Left ventricle myocardium inferior (tissue), 1 donor: ENCODE results near the gene GAB3. TPM values are rescaled to one million over a fixed set of nuclear protein-coding genes. Genes with fewer than 3 reads are reported as not detected.
"Not testable (repeated sequence)": the region's sequence is repeated elsewhere in the genome, so short reads cannot be mapped to it uniquely, and the experiment has no call there.

ENCODE experiments used
- DNase-seq: peaks from one replicate; pipeline ENCODE4 v3.0.0-alpha.2; 2020
- H3K27ac ChIP-seq: fragments of 200-600 bp; replicated peaks from 2 replicates; pipeline ENCODE4 v1.8.0; 2021
- H3K27me3 ChIP-seq: fragments of 200-600 bp; 2 replicates; pipeline ENCODE4 v1.8.0; 2021; ENCODE audit warnings: low read depth
- H3K36me3 ChIP-seq: fragments of 200-600 bp; 2 replicates; pipeline ENCODE4 v1.8.0; 2021
- H3K4me1 ChIP-seq: fragments of 200-600 bp; 2 replicates; pipeline ENCODE4 v1.8.0; 2021
- H3K4me3 ChIP-seq: fragments of 200-600 bp; 2 replicates; pipeline ENCODE4 v1.8.0; 2021; ENCODE audit warnings: mild to moderate bottlenecking, moderate library complexity
- H3K9me3 ChIP-seq: fragments of 200-600 bp; replicated peaks from 2 replicates; pipeline ENCODE4 v1.8.0; 2021
- CTCF ChIP-seq: fragments of 200-600 bp; IDR thresholded peaks from 2 replicates; pipeline ENCODE4 v1.8.0; 2021; ENCODE audit warnings: antibody characterized with exemption, mild to moderate bottlenecking, borderline replicate concordance
- intact Hi-C: fragments of 100-400 bp; cut with micrococcal nuclease; formaldehyde crosslinking; loops from one replicate; pipeline ENCODE4 v1.11.0; 2022
- total RNA-seq: library from RNA; stranded (reverse); fragmentation: NEBNext Ultra II Directional; extraction: Animal tissue kit (Norgen Biotek cat#: 25700); gene quantifications from one replicate; pipeline ENCODE4 v1.2.1, GENCODE V29; 2021
- donor health status: DM: no; HTN: yes; CAD: no; lungs with severe emphysema.

GAB3 gene
- total RNA-seq, 1 donor from 2014 or later = 14.8 TPM

GRCh38 chrX:154655346-154655745 lies 95.5 kb downstream of the GAB3 start:
- intact Hi-C loops = no loop called here
- Histone ChIP-seq H3K36me3 (no peaks in the 10 kb centered on the region), H3K4me1 (no peaks in the 10 kb centered on the region), H3K9me3 (no peaks in the 10 kb centered on the region), H3K27me3 (no peaks in the 10 kb centered on the region), H3K27ac (no peak overlapping the region), H3K4me3 (no peak overlapping the region)
- no peak for TF ChIP-seq CTCF
- DNase-seq = no peak

GRCh38 chrX:154654925-154655324 lies 96.0 kb downstream of the GAB3 start:
- Histone ChIP-seq H3K4me1 (no peaks in the 10 kb centered on the region), H3K4me3 (no peak overlapping the region), H3K27me3 (no peaks in the 10 kb centered on the region), H3K9me3 (no peaks in the 10 kb centered on the region), H3K27ac (no peak overlapping the region), H3K36me3 (no peaks in the 10 kb centered on the region)
- intact Hi-C loops = no loop called here
- no peak for TF ChIP-seq CTCF
- no peak for DNase-seq

- Histone ChIP-seq H3K27me3 (no peaks in the 10 kb centered on the region), H3K9me3 (no peaks in the 10 kb centered on the region), H3K27ac (no peak overlapping the region), H3K4me3 (no peak overlapping the region), H3K36me3 (no peaks in the 10 kb centered on the region), H3K4me1 (no peaks in the 10 kb centered on the region)
- no peak for TF ChIP-seq CTCF
- intact Hi-C loops = no loop called here
- no peak for DNase-seq
Observed at GRCh38 chrX:154654372-154654771, 96.5 kb downstream of the GAB3 start.

GRCh38 chrX:154653413-154653812 lies 97.5 kb downstream of the GAB3 start, which contains the start of gene CTAG2:
Gene CTAG2, minus strand, starts transcription at chrX:154653579. Its CDS starts 64 bp downstream, at chrX:154653515.
- H3K27me3 ChIP-seq, H3K4me1 ChIP-seq, DNase-seq, H3K27ac ChIP-seq, H3K36me3 ChIP-seq, H3K9me3 ChIP-seq, H3K4me3 ChIP-seq, intact Hi-C loops: not testable (repeated sequence)

GRCh38 chrX:154653048-154653401 lies 97.9 kb downstream of the GAB3 start:
- H3K36me3 ChIP-seq = no peaks in the 10 kb centered on the region
- H3K4me3 ChIP-seq = no peak overlapping the region
- no peak overlapping the region for H3K27ac ChIP-seq
- intact Hi-C loops = no loop called here
- H3K4me1 ChIP-seq = no peaks in the 10 kb centered on the region
- H3K27me3 ChIP-seq = no peaks in the 10 kb centered on the region
- no peaks in the 10 kb centered on the region for H3K9me3 ChIP-seq
- TF ChIP-seq CTCF = no peak
- DNase-seq = no peak

- Histone ChIP-seq H3K4me3 (no peak overlapping the region), H3K4me1 (no peaks in the 10 kb centered on the region), H3K9me3 (no peaks in the 10 kb centered on the region), H3K36me3 (no peaks in the 10 kb centered on the region), H3K27ac (no peak overlapping the region), H3K27me3 (no peaks in the 10 kb centered on the region)
- TF ChIP-seq CTCF = no peak
- no peak for DNase-seq
- intact Hi-C loops = no loop called here
Observed at GRCh38 chrX:154652311-154653047, 98.4 kb downstream of the GAB3 start.
